NCI-H524 (cell line): ENCODE measurements around the gene C4orf51.
"Not testable (repeated sequence)": the region's sequence is repeated elsewhere in the genome, so short reads cannot be mapped to it uniquely, and the experiment has no call there.

ENCODE experiments used
- DNase-seq, 2 experiments: peaks; one replicate each; lab custom pipeline; 2025; lab: John Stamatoyannopoulos, UW

C4orf51 gene

GRCh38 chr4:145679991-145680455 lies at the start of gene C4orf51:
Gene C4orf51, plus strand, starts transcription at chr4:145680146. Its CDS starts 58 bp downstream, at chr4:145680204.
- no peak for DNase-seq

- DNase-seq = no peak
Measured at GRCh38 chr4:145635117-145635516, 44.8 kb upstream of the C4orf51 start.

- DNase-seq = no peak
Measured at GRCh38 chr4:145635630-145636029, 44.3 kb upstream of the C4orf51 start.

GRCh38 chr4:145639186-145639698 lies 40.7 kb upstream of the C4orf51 start:
- DNase-seq = no peak

- not testable (repeated sequence) for DNase-seq
Measured at GRCh38 chr4:145640236-145640635, 39.7 kb upstream of the C4orf51 start.

- DNase-seq = no peak
Measured at GRCh38 chr4:145643295-145643694, 36.7 kb upstream of the C4orf51 start.

- DNase-seq = peak in 1 of 2 experiments; percentile 1
Measured at GRCh38 chr4:145644699-145645098, 35.2 kb upstream of the C4orf51 start.

- no peak for DNase-seq
Measured at GRCh38 chr4:145656156-145656555, 23.8 kb upstream of the C4orf51 start.

GRCh38 chr4:145660064-145660463 lies 19.9 kb upstream of the C4orf51 start:
- no peak for DNase-seq

GRCh38 chr4:145663194-145663593 lies 16.8 kb upstream of the C4orf51 start:
- DNase-seq = no peak

- no peak for DNase-seq
Measured at GRCh38 chr4:145665773-145666172, 14.2 kb upstream of the C4orf51 start.

GRCh38 chr4:145670422-145670821 lies 9.5 kb upstream of the C4orf51 start:
- DNase-seq = no peak

GRCh38 chr4:145679520-145679919 lies 426 bp upstream of the C4orf51 start:
- peak in 1 of 2 experiments; percentile 63 for DNase-seq

GRCh38 chr4:145680902-145681301 lies 956 bp downstream of the C4orf51 start:
- no peak for DNase-seq

GRCh38 chr4:145681518-145681917 lies 1.6 kb downstream of the C4orf51 start:
- no peak for DNase-seq

GRCh38 chr4:145681956-145682355 lies 2.0 kb downstream of the C4orf51 start:
- DNase-seq = no peak

- DNase-seq = no peak
Measured at GRCh38 chr4:145686991-145687390, 7.0 kb downstream of the C4orf51 start.

GRCh38 chr4:145690610-145691009 lies 10.7 kb downstream of the C4orf51 start:
- no peak for DNase-seq

GRCh38 chr4:145691416-145691815 lies 11.5 kb downstream of the C4orf51 start:
- DNase-seq = not testable (repeated sequence)

- no peak for DNase-seq
Measured at GRCh38 chr4:145694929-145695328, 15.0 kb downstream of the C4orf51 start.

- DNase-seq = no peak
Measured at GRCh38 chr4:145697332-145697731, 17.4 kb downstream of the C4orf51 start.

- DNase-seq = no peak
Measured at GRCh38 chr4:145698507-145698906, 18.6 kb downstream of the C4orf51 start.

GRCh38 chr4:145703850-145704497 lies 24.0 kb downstream of the C4orf51 start:
- no peak for DNase-seq

GRCh38 chr4:145709336-145709735 lies 29.4 kb downstream of the C4orf51 start:
- no peak for DNase-seq
